Activated CD4-positive, alpha-beta memory T cell treated with anti-CD3 and anti-CD28 coated beads, Interleukin-2, amount 10 ng/mL, durations not matched to agents 7 days and 5 days (primary cell): ENCODE results near the gene ATP1A1. TPM values are rescaled to one million over a fixed set of nuclear protein-coding genes. Genes with fewer than 3 reads are reported as not detected.

ENCODE experiments used
- CTCF ChIA-PET: fragments of 350-600 bp; sonication (Branson Sonifier 250); formaldehyde crosslinking; loops from one replicate; lab custom pipeline; 2021; ENCODE audit warnings: antibody characterized with exemption, inconsistent platforms; lab: Charles Lee
- POLR2A ChIA-PET: fragments of 350-600 bp; sonication (Branson Sonifier 250); formaldehyde crosslinking; loops from one replicate; lab custom pipeline; 2021; ENCODE audit warnings: antibody characterized with exemption; lab: Charles Lee
- DNase-seq: peaks from one replicate; pipeline ENCODE4 v3.0.0-alpha.2; 2020
- H3K27ac Mint-ChIP-seq: one replicate; pipeline ENCODE4 v1.8.0; 2021; ENCODE audit warnings: mild to moderate bottlenecking, mixed read lengths
- H3K27me3 Mint-ChIP-seq: one replicate; pipeline ENCODE4 v1.8.0; 2021; ENCODE audit warnings: mixed read lengths
- H3K36me3 Mint-ChIP-seq: one replicate; pipeline ENCODE4 v1.8.0; 2021; ENCODE audit warnings: low read depth, mixed read lengths
- H3K4me1 Mint-ChIP-seq: one replicate; pipeline ENCODE4 v1.8.0; 2021; ENCODE audit warnings: mixed read lengths
- H3K4me3 Mint-ChIP-seq: one replicate; pipeline ENCODE4 v1.8.0; 2021; ENCODE audit warnings: mild to moderate bottlenecking, mixed read lengths
- H3K9me3 Mint-ChIP-seq: one replicate; pipeline ENCODE4 v1.8.0; 2021; ENCODE audit warnings: mixed read lengths
- total RNA-seq, 2 experiments: library from RNA; stranded (reverse); gene quantifications; one replicate each; pipeline ENCODE4 v1.2.3, GENCODE V29; 2021

Gene ATP1A1
- total RNA-seq, 2 experiments from 2014 or later, result 238 to 241 TPM

GRCh38 chr1:116388122-116388521 is 15.1 kb downstream of the ATP1A1 start:
- Mint-ChIP-seq H3K9me3 (no peaks in the 10 kb centered on the region), H3K4me3 (no peak overlapping the region), H3K36me3 (peaks cover 84% of the 10 kb centered on the region), H3K27me3 (no peaks in the 10 kb centered on the region), H3K27ac (peak overlapping the region; percentile 74), H3K4me1 (peaks cover 65% of the 10 kb centered on the region)
- DNase-seq, result no peak
- CTCF ChIA-PET, result interaction anchor here (0.9 to 1.2 kb wide), 3 partner anchors 12 to 96 kb away, joined by 3 to 4 read pairs (median 4); no protein-coding TSS in a partner anchor
- POLR2A ChIA-PET, result interaction anchor here (0.9 to 5.6 kb wide), 4 partner anchors 12 to 47 kb away, joined by 4 to 35 read pairs (median 20); partner anchors contain the start of gene ATP1A1

- POLR2A ChIA-PET, result interaction anchor here (0.9 to 5.6 kb wide), 4 partner anchors 13 to 46 kb away, joined by 4 to 35 read pairs (median 20); partner anchors contain the start of gene ATP1A1
- H3K9me3 Mint-ChIP-seq, result no peaks in the 10 kb centered on the region
- H3K27me3 Mint-ChIP-seq, result no peaks in the 10 kb centered on the region
- peak overlapping the region; percentile 50 for H3K27ac Mint-ChIP-seq
- CTCF ChIA-PET, result interaction anchor here (0.7 to 2.6 kb wide), 4 partner anchors 13 to 349 kb away, joined by 3 to 17 read pairs (median 4); no protein-coding TSS in a partner anchor
- peaks cover 87% of the 10 kb centered on the region for H3K36me3 Mint-ChIP-seq
- no peak for DNase-seq
- peaks cover 63% of the 10 kb centered on the region for H3K4me1 Mint-ChIP-seq
- no peak overlapping the region for H3K4me3 Mint-ChIP-seq
These were observed 16.0 kb downstream of the ATP1A1 start for GRCh38 chr1:116389013-116389412.

- ChIA-PET POLR2A (interaction anchor here (1.0 to 5.6 kb wide), 6 partner anchors 13 to 28 kb away, joined by 4 to 35 read pairs (median 20); partner anchors contain the start of gene ATP1A1), CTCF (interaction anchor here (0.9 to 2.7 kb wide), 6 partner anchors 9 to 251 kb away, joined by 3 to 17 read pairs (median 6); no protein-coding TSS in a partner anchor)
- no peaks in the 10 kb centered on the region for H3K9me3 Mint-ChIP-seq
- no peak overlapping the region for H3K4me3 Mint-ChIP-seq
- no peaks in the 10 kb centered on the region for H3K27me3 Mint-ChIP-seq
- peak overlapping the region; percentile 50 for H3K27ac Mint-ChIP-seq
- DNase-seq, result no peak
- H3K36me3 Mint-ChIP-seq, result peaks cover 89% of the 10 kb centered on the region
- peaks cover 63% of the 10 kb centered on the region for H3K4me1 Mint-ChIP-seq
These were observed 16.6 kb downstream of the ATP1A1 start for GRCh38 chr1:116389686-116390085.

- no peaks in the 10 kb centered on the region for H3K27me3 Mint-ChIP-seq
- peaks cover 88% of the 10 kb centered on the region for H3K36me3 Mint-ChIP-seq
- no peaks in the 10 kb centered on the region for H3K9me3 Mint-ChIP-seq
- peaks cover 63% of the 10 kb centered on the region for H3K4me1 Mint-ChIP-seq
- CTCF ChIA-PET, result interaction anchor here (0.7 to 2.7 kb wide), 10 partner anchors 10 to 251 kb away, joined by 3 to 17 read pairs (median 6); no protein-coding TSS in a partner anchor
- H3K4me3 Mint-ChIP-seq, result no peak overlapping the region
- POLR2A ChIA-PET, result interaction anchor here (1.0 to 5.6 kb wide), 4 partner anchors 13 to 28 kb away, joined by 4 to 35 read pairs (median 21); no protein-coding TSS in a partner anchor
- DNase-seq, result peak; percentile 75
- H3K27ac Mint-ChIP-seq, result peak overlapping the region; percentile 50
These were observed 17.2 kb downstream of the ATP1A1 start for GRCh38 chr1:116390195-116390594.

- H3K4me1 Mint-ChIP-seq, result peaks cover 63% of the 10 kb centered on the region
- H3K36me3 Mint-ChIP-seq, result peaks cover 89% of the 10 kb centered on the region
- no peaks in the 10 kb centered on the region for H3K9me3 Mint-ChIP-seq
- no peak overlapping the region for H3K4me3 Mint-ChIP-seq
- ChIA-PET POLR2A (interaction anchor here (1.1 to 5.6 kb wide), 6 partner anchors 12 to 27 kb away, joined by 3 to 35 read pairs (median 8); partner anchors contain the start of gene ATP1A1), CTCF (interaction anchor here (1.1 to 2.7 kb wide), 7 partner anchors 15 to 252 kb away, joined by 3 to 17 read pairs (median 7); no protein-coding TSS in a partner anchor)
- no peak overlapping the region for H3K27ac Mint-ChIP-seq
- no peak for DNase-seq
- H3K27me3 Mint-ChIP-seq, result no peaks in the 10 kb centered on the region
These were observed 18.1 kb downstream of the ATP1A1 start for GRCh38 chr1:116391185-116391584.

GRCh38 chr1:116392717-116393404 is 19.8 kb downstream of the ATP1A1 start:
- H3K27ac Mint-ChIP-seq, result peak overlapping the region; percentile 45
- POLR2A ChIA-PET, result interaction anchor here (1.2 to 5.6 kb wide), 4 partner anchors 17 to 25 kb away, joined by 3 to 35 read pairs (median 20); partner anchors contain the start of gene ATP1A1
- no peaks in the 10 kb centered on the region for H3K27me3 Mint-ChIP-seq
- peaks cover 92% of the 10 kb centered on the region for H3K36me3 Mint-ChIP-seq
- no peak for DNase-seq
- CTCF ChIA-PET, result interaction anchor here (1.9 kb wide), 1 partner anchor 92 kb away, joined by 6 read pairs; no protein-coding TSS in a partner anchor
- H3K4me3 Mint-ChIP-seq, result no peak overlapping the region
- peaks cover 51% of the 10 kb centered on the region for H3K4me1 Mint-ChIP-seq
- H3K9me3 Mint-ChIP-seq, result no peaks in the 10 kb centered on the region

- POLR2A ChIA-PET, result no interaction called here
- DNase-seq, result no peak
- Mint-ChIP-seq H3K9me3 (no peaks in the 10 kb centered on the region), H3K27ac (no peak overlapping the region), H3K4me1 (peaks cover 42% of the 10 kb centered on the region), H3K36me3 (peaks cover 92% of the 10 kb centered on the region), H3K4me3 (no peak overlapping the region), H3K27me3 (no peaks in the 10 kb centered on the region)
- CTCF ChIA-PET, result no interaction called here
These were observed 20.7 kb downstream of the ATP1A1 start for GRCh38 chr1:116393792-116394191.

GRCh38 chr1:116394270-116394669 is 21.2 kb downstream of the ATP1A1 start:
- POLR2A ChIA-PET, result no interaction called here

GRCh38 chr1:116396769-116397168 is 23.7 kb downstream of the ATP1A1 start:
- peaks cover 18% of the 10 kb centered on the region for H3K4me1 Mint-ChIP-seq
- no peaks in the 10 kb centered on the region for H3K9me3 Mint-ChIP-seq
- POLR2A ChIA-PET, result interaction anchor here (0.7 kb wide), 1 partner anchor 14 kb away, joined by 4 read pairs; no protein-coding TSS in a partner anchor
- DNase-seq, result no peak
- no peak overlapping the region for H3K4me3 Mint-ChIP-seq
- no peaks in the 10 kb centered on the region for H3K27me3 Mint-ChIP-seq
- peaks cover 96% of the 10 kb centered on the region for H3K36me3 Mint-ChIP-seq
- peak overlapping the region; percentile 26 for H3K27ac Mint-ChIP-seq
- CTCF ChIA-PET, result interaction anchor here (1.4 kb wide), 1 partner anchor 89 kb away, joined by 3 read pairs; no protein-coding TSS in a partner anchor

More at GRCh38 chr1:116394270-116394669, 21.2 kb downstream of the ATP1A1 start:
- Mint-ChIP-seq H3K27ac (no peak overlapping the region), H3K4me1 (peaks cover 37% of the 10 kb centered on the region), H3K9me3 (no peaks in the 10 kb centered on the region), H3K27me3 (no peaks in the 10 kb centered on the region), H3K36me3 (peaks cover 92% of the 10 kb centered on the region), H3K4me3 (no peak overlapping the region)
- no peak for DNase-seq
- CTCF ChIA-PET, result no interaction called here

GRCh38 chr1:116397728-116398127 is 24.7 kb downstream of the ATP1A1 start:
- peaks cover 96% of the 10 kb centered on the region for H3K36me3 Mint-ChIP-seq
- ChIA-PET CTCF (interaction anchor here (0.7 to 1.4 kb wide), 3 partner anchors 19 to 424 kb away, joined by 3 to 4 read pairs (median 3); no protein-coding TSS in a partner anchor), POLR2A (interaction anchor here (1.3 kb wide), 1 partner anchor 21 kb away, joined by 4 read pairs; no protein-coding TSS in a partner anchor)
- no peak overlapping the region for H3K27ac Mint-ChIP-seq
- H3K27me3 Mint-ChIP-seq, result no peaks in the 10 kb centered on the region
- H3K4me1 Mint-ChIP-seq, result peaks cover 19% of the 10 kb centered on the region
- no peak for DNase-seq
- H3K9me3 Mint-ChIP-seq, result no peaks in the 10 kb centered on the region
- no peak overlapping the region for H3K4me3 Mint-ChIP-seq

GRCh38 chr1:116400780-116401179 is 27.7 kb downstream of the ATP1A1 start:
- H3K27me3 Mint-ChIP-seq, result no peaks in the 10 kb centered on the region
- no peaks in the 10 kb centered on the region for H3K9me3 Mint-ChIP-seq
- no peak overlapping the region for H3K4me3 Mint-ChIP-seq
- ChIA-PET POLR2A (no interaction called here), CTCF (interaction anchor here (1.2 kb wide), 1 partner anchor 25 kb away, joined by 4 read pairs; no protein-coding TSS in a partner anchor)
- H3K27ac Mint-ChIP-seq, result no peak overlapping the region
- peaks cover 98% of the 10 kb centered on the region for H3K36me3 Mint-ChIP-seq
- DNase-seq, result no peak
- peaks cover 16% of the 10 kb centered on the region for H3K4me1 Mint-ChIP-seq

GRCh38 chr1:116401646-116402176 is 28.7 kb downstream of the ATP1A1 start:
- CTCF ChIA-PET, result interaction anchor here (0.6 to 1.8 kb wide), 2 partner anchors 75 to 84 kb away, joined by 3 to 4 read pairs; no protein-coding TSS in a partner anchor
- no peak for DNase-seq
- Mint-ChIP-seq H3K4me3 (no peak overlapping the region), H3K27me3 (no peaks in the 10 kb centered on the region), H3K36me3 (peaks cover 95% of the 10 kb centered on the region), H3K27ac (peak overlapping the region; percentile 29), H3K9me3 (no peaks in the 10 kb centered on the region), H3K4me1 (peaks cover 16% of the 10 kb centered on the region)
- POLR2A ChIA-PET, result interaction anchor here (0.9 to 2.6 kb wide), 4 partner anchors 11 to 97 kb away, joined by 3 to 24 read pairs (median 6); partner anchors contain the start of gene ATP1A1
